ENCODE measurements around the gene NOL9. TPM values are rescaled to one million over a fixed set of nuclear protein-coding genes. Genes with fewer than 3 reads are reported as not detected.

The NOL9 gene
- total RNA-seq, 1 donor from 2014 or later: 49.5 TPM

GRCh38 chr1:6509220-6509918 lies 44.9 kb downstream of the NOL9 start:
- no peaks in the 10 kb centered on the region for H3K36me3 Mint-ChIP-seq (ENCODE audit: insufficient read depth)
- H3K9me3 Mint-ChIP-seq (ENCODE audit: low read depth): no peaks in the 10 kb centered on the region
- H3K27me3 Mint-ChIP-seq: peaks cover 9% of the 10 kb centered on the region
- H3K4me3 Mint-ChIP-seq (ENCODE audit: low read depth): no peak overlapping the region
- no peak overlapping the region for H3K27ac Mint-ChIP-seq
- DNase-seq (ENCODE audit: low spot score, unreplicated experiment): no peak
- TF ChIP-seq, protein P1, sequence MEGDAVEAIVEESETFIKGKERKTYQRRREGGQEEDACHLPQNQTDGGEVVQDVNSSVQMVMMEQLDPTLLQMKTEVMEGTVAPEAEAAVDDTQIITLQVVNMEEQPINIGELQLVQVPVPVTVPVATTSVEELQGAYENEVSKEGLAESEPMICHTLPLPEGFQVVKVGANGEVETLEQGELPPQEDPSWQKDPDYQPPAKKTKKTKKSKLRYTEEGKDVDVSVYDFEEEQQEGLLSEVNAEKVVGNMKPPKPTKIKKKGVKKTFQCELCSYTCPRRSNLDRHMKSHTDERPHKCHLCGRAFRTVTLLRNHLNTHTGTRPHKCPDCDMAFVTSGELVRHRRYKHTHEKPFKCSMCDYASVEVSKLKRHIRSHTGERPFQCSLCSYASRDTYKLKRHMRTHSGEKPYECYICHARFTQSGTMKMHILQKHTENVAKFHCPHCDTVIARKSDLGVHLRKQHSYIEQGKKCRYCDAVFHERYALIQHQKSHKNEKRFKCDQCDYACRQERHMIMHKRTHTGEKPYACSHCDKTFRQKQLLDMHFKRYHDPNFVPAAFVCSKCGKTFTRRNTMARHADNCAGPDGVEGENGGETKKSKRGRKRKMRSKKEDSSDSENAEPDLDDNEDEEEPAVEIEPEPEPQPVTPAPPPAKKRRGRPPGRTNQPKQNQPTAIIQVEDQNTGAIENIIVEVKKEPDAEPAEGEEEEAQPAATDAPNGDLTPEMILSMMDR (IDR thresholded peaks at IDR 0.05; ENCODE audit: unreplicated experiment): no peak
- no peaks in the 10 kb centered on the region for H3K4me1 Mint-ChIP-seq (ENCODE audit: low read depth)

GRCh38 chr1:6508816-6509189 lies 45.5 kb downstream of the NOL9 start:
- H3K27me3 Mint-ChIP-seq: peaks cover 9% of the 10 kb centered on the region
- TF ChIP-seq, protein P1 (IDR thresholded peaks at IDR 0.05; ENCODE audit: unreplicated experiment): no peak
- no peaks in the 10 kb centered on the region for H3K9me3 Mint-ChIP-seq (ENCODE audit: low read depth)
- DNase-seq (ENCODE audit: low spot score, unreplicated experiment): no peak
- no peaks in the 10 kb centered on the region for H3K36me3 Mint-ChIP-seq (ENCODE audit: insufficient read depth)
- no peak overlapping the region for H3K27ac Mint-ChIP-seq
- H3K4me3 Mint-ChIP-seq (ENCODE audit: low read depth): no peak overlapping the region
- no peaks in the 10 kb centered on the region for H3K4me1 Mint-ChIP-seq (ENCODE audit: low read depth)

- Mint-ChIP-seq H3K4me3 (ENCODE audit: low read depth) (no peak overlapping the region), H3K27ac (no peak overlapping the region), H3K27me3 (peaks cover 9% of the 10 kb centered on the region), H3K4me1 (ENCODE audit: low read depth) (no peaks in the 10 kb centered on the region), H3K9me3 (ENCODE audit: low read depth) (no peaks in the 10 kb centered on the region), H3K36me3 (ENCODE audit: insufficient read depth) (no peaks in the 10 kb centered on the region)
- TF ChIP-seq, protein P1 (IDR thresholded peaks at IDR 0.05; ENCODE audit: unreplicated experiment): no peak
- no peak for DNase-seq (ENCODE audit: low spot score, unreplicated experiment)
Measured at GRCh38 chr1:6508154-6508815, 46.0 kb downstream of the NOL9 start.

GRCh38 chr1:6507461-6507911 lies 46.8 kb downstream of the NOL9 start:
- TF ChIP-seq, protein P1 (IDR thresholded peaks at IDR 0.05; ENCODE audit: unreplicated experiment): no peak
- H3K9me3 Mint-ChIP-seq (ENCODE audit: low read depth): no peaks in the 10 kb centered on the region
- H3K27ac Mint-ChIP-seq: no peak overlapping the region
- H3K4me1 Mint-ChIP-seq (ENCODE audit: low read depth): no peaks in the 10 kb centered on the region
- no peak for DNase-seq (ENCODE audit: low spot score, unreplicated experiment)
- H3K27me3 Mint-ChIP-seq: peaks cover 9% of the 10 kb centered on the region
- no peaks in the 10 kb centered on the region for H3K36me3 Mint-ChIP-seq (ENCODE audit: insufficient read depth)
- no peak overlapping the region for H3K4me3 Mint-ChIP-seq (ENCODE audit: low read depth)

- no peak for DNase-seq (ENCODE audit: low spot score, unreplicated experiment)
- Mint-ChIP-seq H3K9me3 (ENCODE audit: low read depth) (no peaks in the 10 kb centered on the region), H3K27me3 (peaks cover 9% of the 10 kb centered on the region), H3K27ac (no peak overlapping the region), H3K4me1 (ENCODE audit: low read depth) (no peaks in the 10 kb centered on the region), H3K4me3 (ENCODE audit: low read depth) (no peak overlapping the region), H3K36me3 (ENCODE audit: insufficient read depth) (no peaks in the 10 kb centered on the region)
- TF ChIP-seq, protein P1 (IDR thresholded peaks at IDR 0.05; ENCODE audit: unreplicated experiment): no peak
Measured at GRCh38 chr1:6507037-6507428, 47.3 kb downstream of the NOL9 start.
